NOMO-1 (cell line): ENCODE results near the gene SLC22A25.
"Not testable (repeated sequence)": the region's sequence is repeated elsewhere in the genome, so short reads cannot be mapped to it uniquely, and the experiment has no call there.

Experiments
- DNase-seq, 2 experiments: peaks; one replicate each; lab custom pipeline; 2025; ENCODE audit not compliant: unreplicated experiment in 2 of 2; lab: John Stamatoyannopoulos, UW

SLC22A25 gene

GRCh38 chr11:63235471-63236461 is 7.6 kb downstream of the SLC22A25 start:
- not testable (repeated sequence) for DNase-seq

GRCh38 chr11:63229815-63230214 is 13.6 kb downstream of the SLC22A25 start:
- no peak for DNase-seq

GRCh38 chr11:63227521-63228107 is 15.8 kb downstream of the SLC22A25 start:
- no peak for DNase-seq

- DNase-seq = no peak
Observed at GRCh38 chr11:63226488-63227114, 16.8 kb downstream of the SLC22A25 start.

- DNase-seq = no peak
Observed at GRCh38 chr11:63214093-63214492, 29.3 kb downstream of the SLC22A25 start.

- peak; percentile 21 to 31 for DNase-seq
Observed at GRCh38 chr11:63212742-63213141, 30.7 kb downstream of the SLC22A25 start.

- no peak for DNase-seq
Observed at GRCh38 chr11:63210111-63210510, 33.3 kb downstream of the SLC22A25 start.
